HEK293 (cell line): Measurements from ENCODE around the gene LAD1.

Experiments
- CTCF ChIA-PET: fragments of 350-600 bp; formaldehyde crosslinking; extraction: SDS; loops from one replicate; lab custom pipeline; 2021; ENCODE audit warnings: antibody characterized with exemption; lab: Yijun Ruan, JAX
- POLR2A ChIA-PET: fragments of 300-600 bp; formaldehyde crosslinking; extraction: SDS; loops from one replicate; lab custom pipeline; 2020; ENCODE audit warnings: antibody characterized with exemption, inconsistent platforms; lab: Yijun Ruan, JAX
- H3K27ac ChIP-seq: fragments of 200-500 bp; sonication (Bioruptor generic); 2 replicates; pipeline ENCODE4 v1.5.1; 2014; ENCODE audit warnings: low read depth, low read length, control low read depth, inconsistent platforms; ENCODE audit errors: extremely low read depth
- H3K36me3 ChIP-seq, 2 experiments: fragments of 200-500 bp in 1 of 2; sonication (Bioruptor generic) in 1 of 2; 1 replicate in 1 of 2; 2 replicates in 1 of 2; pipeline ENCODE4 v1.5.1; 2014 to 2017; ENCODE audit warnings: inconsistent platforms in 2 of 2, low read length in 2 of 2; ENCODE audit not compliant: control insufficient read depth in 2 of 2, insufficient read depth in 1 of 2
- H3K4me1 ChIP-seq: fragments of 200-500 bp; sonication (Bioruptor generic); 2 replicates; pipeline ENCODE4 v1.5.1; 2014; ENCODE audit warnings: mild to moderate bottlenecking, low read length, inconsistent platforms; ENCODE audit not compliant: control insufficient read depth, insufficient read depth
- H3K4me3 ChIP-seq: 2 replicates; pipeline ENCODE4 v1.5.1; 2011; ENCODE audit warnings: low read depth, mild to moderate bottlenecking, control low read depth, low read length, moderate library complexity
- H3K9me3 ChIP-seq: fragments of 200-500 bp; sonication (Bioruptor generic); 2 replicates; pipeline ENCODE4 v1.5.1; 2014; ENCODE audit warnings: low read depth, low read length, inconsistent platforms; ENCODE audit not compliant: control insufficient read depth, insufficient read depth
- EGR2 ChIP-seq: fragments of 450-650 bp; formaldehyde crosslinking; IDR thresholded peaks from 2 replicates; pipeline ENCODE4 v1.5.1; 2016; ENCODE audit warnings: low read depth, missing biosample characterization, missing genetic modification characterization
- GLI2 ChIP-seq: fragments of 450-650 bp; formaldehyde crosslinking; IDR thresholded peaks from 2 replicates; pipeline ENCODE4; 2017; ENCODE audit warnings: missing biosample characterization, missing genetic modification characterization, low read depth, borderline replicate concordance
- GLIS2 ChIP-seq: fragments of 450-650 bp; formaldehyde crosslinking; IDR thresholded peaks from 2 replicates; pipeline ENCODE4 v1.5.1; 2016; ENCODE audit warnings: missing biosample characterization, missing genetic modification characterization
- INSM2 ChIP-seq: fragments of 450-650 bp; formaldehyde crosslinking; IDR thresholded peaks from 2 replicates; pipeline ENCODE4 v1.5.1; 2016; ENCODE audit warnings: missing biosample characterization, missing genetic modification characterization
- PRDM4 ChIP-seq: fragments of 450-650 bp; formaldehyde crosslinking; IDR thresholded peaks from 2 replicates; pipeline ENCODE4 v1.5.1; 2017; ENCODE audit warnings: missing biosample characterization, missing genetic modification characterization
- SP3 ChIP-seq: fragments of 450-650 bp; formaldehyde crosslinking; IDR thresholded peaks from 2 replicates; pipeline ENCODE4 v1.5.1; 2016; ENCODE audit warnings: missing biosample characterization, missing genetic modification characterization
- ZFHX2 ChIP-seq: fragments of 450-650 bp; formaldehyde crosslinking; conservative IDR thresholded peaks from 2 replicates; pipeline ENCODE4 v1.5.1; 2016; ENCODE audit warnings: missing biosample characterization, missing genetic modification characterization
- ZIC2 ChIP-seq: fragments of 450-650 bp; formaldehyde crosslinking; IDR thresholded peaks from 2 replicates; pipeline ENCODE4 v1.5.1; 2016; ENCODE audit warnings: missing biosample characterization, missing genetic modification characterization
- ZNF121 ChIP-seq: fragments of 450-650 bp; formaldehyde crosslinking; IDR thresholded peaks from 2 replicates; pipeline ENCODE4 v1.5.1; 2016; ENCODE audit warnings: missing biosample characterization, missing genetic modification characterization
- ZNF148 ChIP-seq: fragments of 450-650 bp; formaldehyde crosslinking; IDR thresholded peaks from 2 replicates; pipeline ENCODE4 v1.5.0; 2017; ENCODE audit warnings: missing biosample characterization, missing genetic modification characterization, borderline replicate concordance
- ZNF16 ChIP-seq: fragments of 450-650 bp; formaldehyde crosslinking; IDR thresholded peaks from 2 replicates; pipeline ENCODE4 v1.5.1; 2016; ENCODE audit warnings: low read depth, missing biosample characterization, missing genetic modification characterization
- ZNF266 ChIP-seq: fragments of 450-650 bp; formaldehyde crosslinking; IDR thresholded peaks from 2 replicates; pipeline ENCODE4 v1.5.1; 2016; ENCODE audit warnings: missing biosample characterization, missing genetic modification characterization, low read depth
- ZNF292 ChIP-seq: fragments of 450-650 bp; formaldehyde crosslinking; IDR thresholded peaks from 2 replicates; pipeline ENCODE4 v1.5.1; 2016; ENCODE audit warnings: low read depth, missing biosample characterization, missing genetic modification characterization, borderline replicate concordance
- ZNF426 ChIP-seq: fragments of 450-650 bp; formaldehyde crosslinking; IDR thresholded peaks from 2 replicates; pipeline ENCODE4 v1.5.1; 2017; ENCODE audit warnings: missing biosample characterization, missing genetic modification characterization, mild to moderate bottlenecking, inconsistent platforms, moderate library complexity
- ZNF433 ChIP-seq: fragments of 450-650 bp; formaldehyde crosslinking; IDR thresholded peaks from 2 replicates; pipeline ENCODE4 v1.5.1; 2016; ENCODE audit warnings: missing biosample characterization, missing genetic modification characterization, low read depth
- ZNF585B ChIP-seq: fragments of 450-650 bp; formaldehyde crosslinking; IDR thresholded peaks from 2 replicates; pipeline ENCODE4 v1.5.1; 2016; ENCODE audit warnings: missing biosample characterization, missing genetic modification characterization

LAD1 gene

GRCh38 chr1:201391651-201392511 lies 7.2 kb downstream of the LAD1 start:
- ChIA-PET POLR2A (no interaction called here), CTCF (interaction anchor here (0.5 to 1.3 kb wide), 4 partner anchors 16 to 138 kb away, joined by 3 to 5 read pairs (median 5); no protein-coding TSS in a partner anchor)
- H3K9me3 ChIP-seq: no peaks in the 10 kb centered on the region
- no peaks in the 10 kb centered on the region for H3K4me1 ChIP-seq
- no peak for TF ChIP-seq ZNF585B (tag by site-specific recombination)
- TF ChIP-seq ZNF121 (tag by site-specific recombination): no peak
- no peak for TF ChIP-seq ZNF292 (tag by site-specific recombination)
- peak; percentile 72 for TF ChIP-seq ZIC2 (tag by site-specific recombination)
- TF ChIP-seq ZNF426: no peak
- no peak overlapping the region for H3K4me3 ChIP-seq
- no peak overlapping the region for H3K27ac ChIP-seq
- no peaks in the 10 kb centered on the region for H3K36me3 ChIP-seq

GRCh38 chr1:201391225-201391624 lies 7.9 kb downstream of the LAD1 start:
- POLR2A ChIA-PET: no interaction called here
- TF ChIP-seq SP3 (tag by site-specific recombination): no peak
- no peak for TF ChIP-seq ZNF433
- TF ChIP-seq GLIS2 (tag by site-specific recombination): no peak
- TF ChIP-seq EGR2 (tag by site-specific recombination): peak; percentile 80
- TF ChIP-seq ZNF266 (tag by site-specific recombination): no peak
- TF ChIP-seq ZNF16 (tag by site-specific recombination): no peak
- no peak for TF ChIP-seq PRDM4 (tag by site-specific recombination)
- TF ChIP-seq ZNF148 (tag by site-specific recombination): no peak
- TF ChIP-seq ZFHX2: peak; percentile 67
- TF ChIP-seq GLI2 (tag by site-specific recombination): no peak
- no peak for TF ChIP-seq INSM2
- H3K4me3 ChIP-seq: no peak overlapping the region
- H3K9me3 ChIP-seq: no peaks in the 10 kb centered on the region
- H3K27ac ChIP-seq: no peak overlapping the region
- CTCF ChIA-PET: interaction anchor here (0.5 to 1.3 kb wide), 4 partner anchors 15 to 137 kb away, joined by 3 to 5 read pairs (median 5); no protein-coding TSS in a partner anchor
- H3K4me1 ChIP-seq: no peaks in the 10 kb centered on the region
- H3K36me3 ChIP-seq: no peaks in the 10 kb centered on the region
